ENCODE data around the gene GSK3A.

GSK3A gene

DNA sequence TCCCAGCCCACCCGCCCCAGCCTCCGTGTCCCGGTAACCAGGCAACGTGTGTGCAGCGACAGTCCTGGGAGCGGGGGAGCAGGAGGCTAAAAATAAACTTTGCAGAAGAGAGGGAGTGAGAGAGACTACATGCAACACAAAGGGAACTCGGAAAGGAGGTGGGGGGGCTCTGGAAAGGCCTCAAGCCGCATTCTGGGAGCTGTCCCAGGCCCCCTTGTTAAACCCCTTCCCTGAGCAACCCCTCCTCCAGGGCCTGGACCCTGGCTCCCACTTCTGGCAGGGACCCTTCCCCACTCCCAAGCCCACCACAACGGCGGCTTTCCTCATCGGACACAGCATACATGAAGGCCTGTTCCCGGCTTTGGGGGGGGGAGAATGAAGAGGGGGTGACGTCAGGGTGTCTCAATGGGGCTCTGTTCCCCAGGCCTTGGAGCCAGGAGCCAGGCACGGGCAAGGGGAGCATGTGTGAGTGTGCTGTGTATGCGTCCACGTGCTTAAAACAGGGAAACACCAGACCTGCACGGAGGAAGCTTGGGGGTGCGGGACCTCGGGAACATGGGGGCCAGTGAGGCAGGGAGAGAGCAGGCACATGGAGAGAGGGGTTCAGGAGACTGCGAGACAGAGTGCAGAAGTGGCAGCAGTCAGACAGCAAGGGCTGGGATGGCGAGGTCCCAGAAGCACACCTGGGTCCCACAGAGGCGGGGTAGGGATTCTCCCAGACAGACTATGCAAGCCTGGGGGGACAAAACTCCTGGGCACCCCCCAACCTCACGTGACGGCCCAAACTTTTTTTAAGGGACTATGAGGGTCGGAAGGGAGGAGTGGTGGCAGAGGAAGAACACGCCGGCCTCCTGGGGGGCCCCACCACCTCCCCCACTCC, 10.2 kb upstream of the GSK3A start (continued):
- TF ChIP-seq, protein P1, sequence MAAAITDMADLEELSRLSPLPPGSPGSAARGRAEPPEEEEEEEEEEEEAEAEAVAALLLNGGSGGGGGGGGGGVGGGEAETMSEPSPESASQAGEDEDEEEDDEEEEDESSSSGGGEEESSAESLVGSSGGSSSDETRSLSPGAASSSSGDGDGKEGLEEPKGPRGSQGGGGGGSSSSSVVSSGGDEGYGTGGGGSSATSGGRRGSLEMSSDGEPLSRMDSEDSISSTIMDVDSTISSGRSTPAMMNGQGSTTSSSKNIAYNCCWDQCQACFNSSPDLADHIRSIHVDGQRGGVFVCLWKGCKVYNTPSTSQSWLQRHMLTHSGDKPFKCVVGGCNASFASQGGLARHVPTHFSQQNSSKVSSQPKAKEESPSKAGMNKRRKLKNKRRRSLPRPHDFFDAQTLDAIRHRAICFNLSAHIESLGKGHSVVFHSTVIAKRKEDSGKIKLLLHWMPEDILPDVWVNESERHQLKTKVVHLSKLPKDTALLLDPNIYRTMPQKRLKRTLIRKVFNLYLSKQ (tag by site-specific recombination; IDR thresholded peaks at IDR 0.05; ENCODE audit: borderline replicate concordance), result no peak
- TF ChIP-seq EGR2 (tag by site-specific recombination; IDR thresholded peaks at IDR 0.05; ENCODE audit: low read depth), result no peak
- TF ChIP-seq TRIM28 (IDR thresholded peaks at IDR 0.05; ENCODE audit: borderline replicate concordance, low read length), result no peak
- no peak; the same call in 1 of the 2 replicates for TF ChIP-seq ZNF623 (tag by site-specific recombination; IDR thresholded peaks at IDR 0.05)
- TF ChIP-seq TCF7L2 (IDR thresholded peaks at IDR 0.05; ENCODE audit: borderline replicate concordance, low read depth, low read length), result no peak
- TF ChIP-seq BCL11A (tag by site-specific recombination; IDR thresholded peaks at IDR 0.05; ENCODE audit: low read depth), result peak; percentile 33; the same call in 1 of the 2 replicates
- TF ChIP-seq ZNF660 (tag by site-specific recombination; IDR thresholded peaks at IDR 0.05), result peak; percentile 63
- no peak for TF ChIP-seq ZNF16 (tag by site-specific recombination; IDR thresholded peaks at IDR 0.05; ENCODE audit: low read depth)
- no peak for TF ChIP-seq REPIN1 (tag by site-specific recombination; IDR thresholded peaks at IDR 0.05; ENCODE audit: low read depth)
- no peak for TF ChIP-seq ZNF155 (tag by site-specific recombination; IDR thresholded peaks at IDR 0.05)
- peak; percentile 4; the same call in 1 of the 2 replicates for TF ChIP-seq ZNF146 (tag by site-specific recombination; IDR thresholded peaks at IDR 0.05)
- TF ChIP-seq, protein P2, sequence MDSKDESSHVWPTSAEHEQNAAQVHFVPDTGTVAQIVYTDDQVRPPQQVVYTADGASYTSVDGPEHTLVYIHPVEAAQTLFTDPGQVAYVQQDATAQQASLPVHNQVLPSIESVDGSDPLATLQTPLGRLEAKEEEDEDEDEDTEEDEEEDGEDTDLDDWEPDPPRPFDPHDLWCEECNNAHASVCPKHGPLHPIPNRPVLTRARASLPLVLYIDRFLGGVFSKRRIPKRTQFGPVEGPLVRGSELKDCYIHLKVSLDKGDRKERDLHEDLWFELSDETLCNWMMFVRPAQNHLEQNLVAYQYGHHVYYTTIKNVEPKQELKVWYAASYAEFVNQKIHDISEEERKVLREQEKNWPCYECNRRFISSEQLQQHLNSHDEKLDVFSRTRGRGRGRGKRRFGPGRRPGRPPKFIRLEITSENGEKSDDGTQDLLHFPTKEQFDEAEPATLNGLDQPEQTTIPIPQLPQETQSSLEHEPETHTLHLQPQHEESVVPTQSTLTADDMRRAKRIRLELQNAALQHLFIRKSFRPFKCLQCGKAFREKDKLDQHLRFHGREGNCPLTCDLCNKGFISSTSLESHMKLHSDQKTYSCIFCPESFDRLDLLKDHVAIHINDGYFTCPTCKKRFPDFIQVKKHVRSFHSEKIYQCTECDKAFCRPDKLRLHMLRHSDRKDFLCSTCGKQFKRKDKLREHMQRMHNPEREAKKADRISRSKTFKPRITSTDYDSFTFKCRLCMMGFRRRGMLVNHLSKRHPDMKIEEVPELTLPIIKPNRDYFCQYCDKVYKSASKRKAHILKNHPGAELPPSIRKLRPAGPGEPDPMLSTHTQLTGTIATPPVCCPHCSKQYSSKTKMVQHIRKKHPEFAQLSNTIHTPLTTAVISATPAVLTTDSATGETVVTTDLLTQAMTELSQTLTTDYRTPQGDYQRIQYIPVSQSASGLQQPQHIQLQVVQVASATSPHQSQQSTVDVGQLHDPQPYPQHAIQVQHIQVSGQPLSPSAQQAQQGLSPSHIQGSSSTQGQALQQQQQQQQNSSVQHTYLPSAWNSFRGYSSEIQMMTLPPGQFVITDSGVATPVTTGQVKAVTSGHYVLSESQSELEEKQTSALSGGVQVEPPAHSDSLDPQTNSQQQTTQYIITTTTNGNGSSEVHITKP (tag by site-specific recombination; IDR thresholded peaks at IDR 0.05), result peak; percentile 67
- TF ChIP-seq, protein P3, sequence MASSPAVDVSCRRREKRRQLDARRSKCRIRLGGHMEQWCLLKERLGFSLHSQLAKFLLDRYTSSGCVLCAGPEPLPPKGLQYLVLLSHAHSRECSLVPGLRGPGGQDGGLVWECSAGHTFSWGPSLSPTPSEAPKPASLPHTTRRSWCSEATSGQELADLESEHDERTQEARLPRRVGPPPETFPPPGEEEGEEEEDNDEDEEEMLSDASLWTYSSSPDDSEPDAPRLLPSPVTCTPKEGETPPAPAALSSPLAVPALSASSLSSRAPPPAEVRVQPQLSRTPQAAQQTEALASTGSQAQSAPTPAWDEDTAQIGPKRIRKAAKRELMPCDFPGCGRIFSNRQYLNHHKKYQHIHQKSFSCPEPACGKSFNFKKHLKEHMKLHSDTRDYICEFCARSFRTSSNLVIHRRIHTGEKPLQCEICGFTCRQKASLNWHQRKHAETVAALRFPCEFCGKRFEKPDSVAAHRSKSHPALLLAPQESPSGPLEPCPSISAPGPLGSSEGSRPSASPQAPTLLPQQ (tag by site-specific recombination; IDR thresholded peaks at IDR 0.05), result peak; percentile 97
- no peak for TF ChIP-seq HOXC10 (CRISPR knock-in tag; IDR thresholded peaks at IDR 0.05)
- TF ChIP-seq, protein P4, sequence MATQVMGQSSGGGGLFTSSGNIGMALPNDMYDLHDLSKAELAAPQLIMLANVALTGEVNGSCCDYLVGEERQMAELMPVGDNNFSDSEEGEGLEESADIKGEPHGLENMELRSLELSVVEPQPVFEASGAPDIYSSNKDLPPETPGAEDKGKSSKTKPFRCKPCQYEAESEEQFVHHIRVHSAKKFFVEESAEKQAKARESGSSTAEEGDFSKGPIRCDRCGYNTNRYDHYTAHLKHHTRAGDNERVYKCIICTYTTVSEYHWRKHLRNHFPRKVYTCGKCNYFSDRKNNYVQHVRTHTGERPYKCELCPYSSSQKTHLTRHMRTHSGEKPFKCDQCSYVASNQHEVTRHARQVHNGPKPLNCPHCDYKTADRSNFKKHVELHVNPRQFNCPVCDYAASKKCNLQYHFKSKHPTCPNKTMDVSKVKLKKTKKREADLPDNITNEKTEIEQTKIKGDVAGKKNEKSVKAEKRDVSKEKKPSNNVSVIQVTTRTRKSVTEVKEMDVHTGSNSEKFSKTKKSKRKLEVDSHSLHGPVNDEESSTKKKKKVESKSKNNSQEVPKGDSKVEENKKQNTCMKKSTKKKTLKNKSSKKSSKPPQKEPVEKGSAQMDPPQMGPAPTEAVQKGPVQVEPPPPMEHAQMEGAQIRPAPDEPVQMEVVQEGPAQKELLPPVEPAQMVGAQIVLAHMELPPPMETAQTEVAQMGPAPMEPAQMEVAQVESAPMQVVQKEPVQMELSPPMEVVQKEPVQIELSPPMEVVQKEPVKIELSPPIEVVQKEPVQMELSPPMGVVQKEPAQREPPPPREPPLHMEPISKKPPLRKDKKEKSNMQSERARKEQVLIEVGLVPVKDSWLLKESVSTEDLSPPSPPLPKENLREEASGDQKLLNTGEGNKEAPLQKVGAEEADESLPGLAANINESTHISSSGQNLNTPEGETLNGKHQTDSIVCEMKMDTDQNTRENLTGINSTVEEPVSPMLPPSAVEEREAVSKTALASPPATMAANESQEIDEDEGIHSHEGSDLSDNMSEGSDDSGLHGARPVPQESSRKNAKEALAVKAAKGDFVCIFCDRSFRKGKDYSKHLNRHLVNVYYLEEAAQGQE (tag by site-specific recombination; IDR thresholded peaks at IDR 0.05), result peak; percentile 17; the same call in 1 of the 2 replicates
- no peak for TF ChIP-seq ZNF274 (IDR thresholded peaks at IDR 0.05; ENCODE audit: low read length)
- no peak for TF ChIP-seq ZNF274 (tag by site-specific recombination; IDR thresholded peaks at IDR 0.05; ENCODE audit: borderline replicate concordance)
- TF ChIP-seq ZNF354C (tag by site-specific recombination; IDR thresholded peaks at IDR 0.05; ENCODE audit: borderline replicate concordance, low read depth), result no peak
- TF ChIP-seq ZNF391 (tag by site-specific recombination; IDR thresholded peaks at IDR 0.05; ENCODE audit: borderline replicate concordance, low read depth), result peak; percentile 47; the same call in 1 of the 2 replicates
- no peak for TF ChIP-seq ZNF37A (tag by site-specific recombination; IDR thresholded peaks at IDR 0.05)
- TF ChIP-seq ZNF423 (tag by site-specific recombination; IDR thresholded peaks at IDR 0.05), result no peak
- no peak for TF ChIP-seq ZNF404 (tag by site-specific recombination; IDR thresholded peaks at IDR 0.05)
- no peak for TF ChIP-seq ZNF561 (tag by site-specific recombination; IDR thresholded peaks at IDR 0.05; ENCODE audit: borderline replicate concordance)
- peak; percentile 86 for TF ChIP-seq ZNF335 (tag by site-specific recombination; conservative IDR thresholded peaks at IDR 0.05)
- no peak for TF ChIP-seq GLI2 (tag by site-specific recombination; IDR thresholded peaks at IDR 0.05; ENCODE audit: borderline replicate concordance, low read depth)
- no peak for TF ChIP-seq YY1 (tag by site-specific recombination; IDR thresholded peaks at IDR 0.05)
- TF ChIP-seq ZNF140 (tag by site-specific recombination; IDR thresholded peaks at IDR 0.05), result no peak
- TF ChIP-seq ZNF629 (tag by site-specific recombination; IDR thresholded peaks at IDR 0.05), result peak; percentile 79
- TF ChIP-seq, protein P5, sequence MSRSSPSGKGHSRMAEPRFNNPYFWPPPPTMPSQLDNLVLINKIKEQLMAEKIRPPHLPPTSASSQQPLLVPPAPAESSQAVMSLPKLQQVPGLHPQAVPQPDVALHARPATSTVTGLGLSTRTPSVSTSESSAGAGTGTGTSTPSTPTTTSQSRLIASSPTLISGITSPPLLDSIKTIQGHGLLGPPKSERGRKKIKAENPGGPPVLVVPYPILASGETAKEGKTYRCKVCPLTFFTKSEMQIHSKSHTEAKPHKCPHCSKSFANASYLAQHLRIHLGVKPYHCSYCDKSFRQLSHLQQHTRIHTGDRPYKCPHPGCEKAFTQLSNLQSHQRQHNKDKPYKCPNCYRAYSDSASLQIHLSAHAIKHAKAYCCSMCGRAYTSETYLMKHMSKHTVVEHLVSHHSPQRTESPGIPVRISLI (tag by site-specific recombination; IDR thresholded peaks at IDR 0.05), result no peak
